ENCODE measurements around the gene RFX3. TPM values are rescaled to one million over a fixed set of nuclear protein-coding genes. Genes with fewer than 3 reads are reported as not detected.

The RFX3 gene
- total RNA-seq, 2 donors from 2014 or later: 2.2 to 2.7 TPM

GRCh38 chr9:3177146-3177761 is 348.5 kb downstream of the RFX3 start:
- Histone ChIP-seq H3K27me3 (peaks cover 0 to 3% of the 10 kb centered on the region in 2 donors), H3K4me1 (peaks cover 0 to 9% of the 10 kb centered on the region in 2 donors), H3K36me3 (no peaks in the 10 kb centered on the region), H3K4me3 (no peak overlapping the region), H3K9me3 (no peaks in the 10 kb centered on the region), H3K27ac (no peak overlapping the region)
- no peak for DNase-seq (ENCODE audit: low spot score)
- TF ChIP-seq CTCF (IDR thresholded peaks at IDR 0.05): no peak

GRCh38 chr9:3173374-3173773 is 352.4 kb downstream of the RFX3 start:
- no peak overlapping the region for H3K27ac ChIP-seq
- no peak overlapping the region for H3K4me3 ChIP-seq
- DNase-seq (ENCODE audit: low spot score): no peak
- no peaks in the 10 kb centered on the region for H3K4me1 ChIP-seq
- TF ChIP-seq CTCF (IDR thresholded peaks at IDR 0.05): no peak
- no peaks in the 10 kb centered on the region for H3K36me3 ChIP-seq
- no peaks in the 10 kb centered on the region for H3K27me3 ChIP-seq
- H3K9me3 ChIP-seq: no peaks in the 10 kb centered on the region

- DNase-seq (ENCODE audit: low spot score): no peak
- H3K4me1 ChIP-seq: no peaks in the 10 kb centered on the region
- no peak for TF ChIP-seq CTCF (IDR thresholded peaks at IDR 0.05)
- no peak overlapping the region for H3K27ac ChIP-seq
- H3K36me3 ChIP-seq: no peaks in the 10 kb centered on the region
- no peaks in the 10 kb centered on the region for H3K9me3 ChIP-seq
- H3K27me3 ChIP-seq: no peaks in the 10 kb centered on the region
- no peak overlapping the region for H3K4me3 ChIP-seq
Measured at GRCh38 chr9:3170819-3171218, 355.0 kb downstream of the RFX3 start.
